GM11168 (cell line): ENCODE measurements around the gene GKN2.
"Not testable (repeated sequence)": the region's sequence is repeated elsewhere in the genome, so short reads cannot be mapped to it uniquely, and the experiment has no call there.

Source experiments
- in situ Hi-C: fragments of 300-500 bp; cut with MboI; formaldehyde crosslinking; loops from one replicate; pipeline ENCODE4 v1.12.0; 2022; ENCODE audit warnings: low sequenced_read_pairs; ENCODE audit not compliant: unreplicated experiment

Gene GKN2

DNA sequence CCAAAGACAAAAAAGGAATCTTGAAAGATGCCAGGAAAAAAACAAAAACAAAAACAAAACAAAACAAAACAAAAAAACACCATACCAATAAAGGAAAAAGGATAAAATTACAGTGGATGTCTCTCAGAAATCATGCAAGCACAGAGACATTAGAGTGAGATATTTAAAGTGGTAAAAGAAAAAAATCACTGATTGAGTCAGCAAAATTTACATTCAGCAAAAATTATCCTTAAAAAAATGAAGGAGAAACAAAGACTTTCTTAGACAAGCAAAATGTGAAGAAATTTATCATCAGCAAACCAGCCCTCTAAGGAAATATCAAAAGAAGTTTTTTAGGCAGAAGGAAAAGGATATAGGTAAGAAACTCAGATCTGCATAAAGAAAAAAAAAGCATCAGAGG, 11.6 kb upstream of the GKN2 start:
- in situ Hi-C loops, result no loop called here

DNA sequence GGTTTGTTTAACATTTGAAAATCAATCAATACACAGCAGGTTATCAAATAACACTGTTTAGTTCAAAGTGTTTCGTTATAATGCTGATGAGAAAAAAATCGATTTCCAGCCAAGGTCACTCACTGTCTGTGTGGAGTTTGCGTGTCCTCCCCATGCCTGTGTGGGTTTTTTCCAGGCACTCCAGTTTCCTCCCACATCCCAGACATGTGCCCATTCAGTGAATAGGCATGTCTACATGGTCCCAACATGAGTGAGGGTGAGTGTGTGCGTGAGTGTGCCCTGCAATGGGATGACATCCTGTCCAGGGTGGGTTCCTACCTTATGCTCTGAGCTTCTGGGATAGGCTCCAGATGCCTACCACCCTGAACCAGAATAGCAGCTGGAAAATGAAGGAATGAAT, 8.7 kb upstream of the GKN2 start:
- in situ Hi-C loops, result no loop called here

DNA sequence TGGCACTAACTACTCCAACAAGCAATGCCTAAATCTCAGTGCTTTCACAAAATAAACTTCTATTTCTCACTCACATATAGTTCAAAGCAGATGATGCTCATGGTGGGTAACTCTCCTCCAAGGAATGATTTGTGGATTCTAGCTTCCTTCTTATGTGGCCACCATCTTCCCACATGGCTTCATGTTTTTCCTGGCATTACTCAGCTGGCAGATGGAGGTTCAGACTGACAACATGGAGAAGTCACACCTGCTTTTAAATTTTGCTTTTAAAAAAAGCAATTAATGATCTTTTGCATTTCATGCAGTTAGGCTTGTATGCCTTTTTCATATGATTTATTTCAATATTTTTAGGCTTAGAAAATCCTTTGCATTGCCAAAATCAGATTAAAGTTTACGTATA, 6.3 kb upstream of the GKN2 start:
- in situ Hi-C loops, result no loop called here

DNA sequence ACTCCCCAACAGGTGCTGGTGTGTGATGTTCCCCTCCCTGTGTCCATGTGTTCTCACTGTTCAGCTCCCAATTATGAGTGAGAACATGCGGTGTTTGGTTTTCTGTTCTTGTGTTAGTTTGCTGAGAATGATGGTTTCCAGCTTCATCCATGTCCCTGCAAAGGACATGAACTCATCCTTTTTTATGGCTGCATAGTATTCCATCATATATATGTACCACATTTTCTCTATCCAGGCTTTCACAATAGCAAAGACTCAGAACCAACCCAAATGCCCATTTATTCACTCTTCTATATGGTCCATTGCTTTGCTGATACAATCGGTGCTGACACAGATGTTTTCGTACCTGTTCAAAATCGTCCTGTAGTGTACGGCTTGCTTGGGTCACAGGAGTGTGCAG, 2.7 kb upstream of the GKN2 start:
- in situ Hi-C loops, result not testable (repeated sequence)

DNA sequence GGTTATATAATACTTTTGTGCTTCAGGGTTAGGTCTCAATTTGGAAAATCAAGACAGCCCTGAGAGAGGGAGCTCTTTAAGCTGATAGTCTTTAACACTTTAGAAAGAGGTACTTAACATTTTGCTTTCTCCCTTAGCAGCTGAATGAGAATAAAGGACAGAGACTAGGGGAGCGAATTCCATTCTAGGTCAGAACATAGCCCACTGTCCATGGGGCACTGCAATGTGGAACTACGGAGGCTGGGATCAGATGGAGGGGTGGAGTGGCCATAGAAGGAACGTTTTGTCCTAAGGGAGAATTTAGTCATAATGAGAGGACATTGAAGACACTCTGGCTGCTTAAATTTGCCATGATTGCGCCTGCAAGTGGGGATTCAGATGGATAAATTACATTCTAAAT, 794 bp downstream of the GKN2 start:
- in situ Hi-C loops, result no loop called here

DNA sequence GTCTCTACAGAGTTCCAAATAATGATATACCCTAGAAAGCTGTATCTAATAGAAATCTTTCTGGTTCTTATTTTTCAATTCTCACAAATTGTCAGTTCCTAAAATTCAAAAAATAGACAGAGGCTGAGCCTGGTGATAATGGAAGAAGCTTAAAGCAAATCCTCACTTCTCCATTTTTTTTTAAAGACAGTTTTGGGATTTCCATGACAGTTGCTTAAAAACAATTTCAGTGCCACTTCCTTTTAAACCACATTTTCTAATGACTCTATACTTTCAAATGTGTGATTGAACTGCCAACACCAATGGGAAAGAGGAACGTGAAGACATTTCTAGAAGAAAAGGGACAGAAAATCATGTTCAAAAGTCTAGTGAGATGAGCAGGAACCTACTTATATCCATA, 4.0 kb downstream of the GKN2 start:
- in situ Hi-C loops, result no loop called here

DNA sequence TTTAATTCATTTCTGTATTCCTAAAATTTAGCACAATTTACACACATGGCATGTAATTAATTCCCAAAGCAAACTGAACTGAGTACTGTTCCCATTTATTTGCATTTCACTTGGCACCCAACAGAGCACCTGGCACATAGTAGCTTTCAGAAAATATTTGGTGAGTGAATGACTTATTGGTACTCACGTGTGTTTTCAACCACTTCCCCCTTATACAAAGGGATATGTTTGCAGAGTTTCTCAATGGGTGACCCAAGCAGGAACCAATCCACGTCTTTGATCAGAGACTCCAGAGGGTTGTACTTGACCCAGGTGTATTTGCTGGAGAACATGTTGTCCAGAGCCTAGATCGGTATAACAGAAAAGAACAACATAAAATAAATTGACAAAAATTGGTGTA, 6.6 kb downstream of the GKN2 start:
- in situ Hi-C loops, result no loop called here

DNA sequence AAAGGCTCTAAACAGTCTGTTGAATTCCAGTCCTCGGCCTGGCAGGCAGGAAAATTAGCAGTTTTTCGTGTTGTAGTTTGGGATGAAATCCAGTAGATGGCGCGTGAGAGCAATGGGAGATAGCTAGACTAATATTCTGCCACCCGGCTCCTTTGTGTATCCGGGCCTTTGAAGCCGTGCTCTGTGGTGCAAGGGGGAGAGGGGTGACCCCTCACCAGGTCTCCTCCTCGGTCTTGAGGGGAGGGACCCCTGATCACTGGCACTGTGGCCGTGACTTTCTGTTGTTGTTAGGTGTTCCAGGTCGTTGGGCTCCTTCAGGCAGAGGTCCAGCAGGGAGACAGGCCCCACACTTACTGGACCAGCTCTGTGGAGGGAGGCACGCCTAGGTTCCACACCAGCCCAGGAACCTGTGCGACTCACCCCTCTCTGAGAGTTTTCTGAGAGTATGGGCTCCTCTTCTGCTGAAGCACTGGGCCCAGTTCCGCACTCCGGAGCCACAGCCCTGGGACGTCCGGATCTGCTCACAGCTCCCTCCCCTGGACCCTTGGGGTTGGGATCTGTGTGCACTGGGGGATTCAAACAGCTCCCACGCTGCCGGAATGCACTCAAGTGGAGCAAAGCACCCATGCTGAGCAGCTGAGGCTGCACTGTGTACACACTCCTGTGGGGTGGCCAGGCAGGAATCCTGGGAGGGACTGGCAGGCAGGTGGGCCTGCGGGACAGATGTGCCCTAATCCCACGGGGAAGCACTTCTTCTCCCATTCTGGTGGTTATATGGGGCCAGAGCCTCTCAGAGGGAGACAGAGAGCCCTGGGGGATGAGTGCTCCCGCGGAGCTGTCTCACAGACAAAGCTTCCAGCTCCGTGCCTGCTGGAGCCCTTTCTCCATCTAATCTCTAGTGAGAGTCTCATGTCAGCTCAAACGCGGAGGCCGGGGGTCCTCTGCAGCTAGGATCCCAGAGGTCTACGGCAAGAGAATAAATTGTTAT, 8.8 kb downstream of the GKN2 start:
- in situ Hi-C loops, result no loop called here

DNA sequence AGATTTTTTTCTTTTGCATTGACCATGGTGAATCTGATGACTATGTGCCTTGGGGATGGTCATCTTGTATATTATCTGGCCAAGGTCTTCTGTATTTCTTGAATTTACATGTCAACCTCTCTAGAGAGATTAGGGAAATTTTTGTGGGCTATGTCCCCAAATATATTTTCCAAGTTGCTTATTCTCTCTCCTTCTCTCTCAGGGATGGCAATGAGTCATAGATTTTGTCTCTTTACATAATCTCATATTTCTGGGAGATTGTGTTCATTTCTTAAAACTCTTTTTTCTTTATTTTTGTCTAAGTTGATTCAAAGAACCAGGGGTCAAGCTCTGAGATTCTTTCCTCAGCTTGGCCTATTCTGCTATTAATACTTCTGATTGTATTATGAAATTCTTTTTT, 9.9 kb downstream of the GKN2 start:
- in situ Hi-C loops, result no loop called here

DNA sequence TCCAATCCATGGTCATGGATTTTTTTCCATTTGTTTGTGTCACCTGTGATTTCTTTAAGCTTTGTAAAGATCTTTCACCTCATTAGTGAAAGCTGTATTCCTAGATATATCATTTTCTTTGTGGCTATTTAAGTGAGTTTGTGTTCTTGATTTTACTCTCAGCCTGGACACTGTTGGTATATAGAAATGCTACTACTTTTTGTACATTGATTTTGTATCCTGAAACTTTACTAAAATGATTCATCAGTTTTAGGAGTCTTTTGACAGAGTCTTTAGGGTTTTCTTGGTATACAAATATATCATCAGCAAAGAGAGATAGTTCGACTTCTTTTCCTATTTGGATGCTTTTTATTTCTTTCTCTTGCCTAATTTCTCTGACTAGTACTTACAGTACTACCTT, 12.3 kb downstream of the GKN2 start:
- in situ Hi-C loops, result no loop called here

DNA sequence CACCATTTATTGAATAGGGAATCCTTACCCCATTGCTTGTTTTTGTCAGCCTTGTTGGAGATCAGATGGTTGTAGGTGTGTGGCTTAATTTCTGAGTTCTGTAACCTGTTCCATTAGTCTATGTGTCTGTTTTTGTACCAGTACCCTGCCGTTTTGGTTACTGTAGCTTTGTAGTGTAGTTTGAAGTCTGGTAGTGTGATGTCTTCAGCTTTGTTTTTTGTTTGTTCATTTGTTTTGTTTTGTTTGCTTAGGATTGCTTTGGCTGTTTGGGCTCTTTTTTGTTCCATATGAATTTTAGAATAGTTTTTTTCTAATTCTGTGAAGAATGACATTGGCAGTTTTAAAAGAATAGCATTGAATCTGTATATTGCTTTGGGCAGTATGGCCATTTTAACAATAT, 12.7 kb downstream of the GKN2 start:
- in situ Hi-C loops, result no loop called here

DNA sequence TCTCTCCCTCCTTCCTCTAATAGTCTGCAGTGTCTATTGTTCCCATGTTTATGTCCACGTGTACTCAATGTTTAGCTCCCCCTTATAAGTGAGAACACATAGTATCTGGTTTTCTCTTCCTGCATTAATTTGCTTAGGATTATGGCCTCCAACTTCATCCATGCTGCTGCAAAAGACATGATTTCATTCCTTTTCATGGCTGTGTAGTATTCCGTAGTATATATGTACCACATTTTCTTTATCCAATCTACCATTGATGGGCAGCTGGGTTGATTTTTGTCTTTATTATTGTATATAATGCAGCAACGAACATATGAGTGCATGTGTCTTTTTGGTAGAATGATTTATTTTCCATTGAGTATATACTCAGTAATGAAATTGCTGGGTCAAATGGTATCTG, 13.8 kb downstream of the GKN2 start:
- in situ Hi-C loops, result no loop called here

DNA sequence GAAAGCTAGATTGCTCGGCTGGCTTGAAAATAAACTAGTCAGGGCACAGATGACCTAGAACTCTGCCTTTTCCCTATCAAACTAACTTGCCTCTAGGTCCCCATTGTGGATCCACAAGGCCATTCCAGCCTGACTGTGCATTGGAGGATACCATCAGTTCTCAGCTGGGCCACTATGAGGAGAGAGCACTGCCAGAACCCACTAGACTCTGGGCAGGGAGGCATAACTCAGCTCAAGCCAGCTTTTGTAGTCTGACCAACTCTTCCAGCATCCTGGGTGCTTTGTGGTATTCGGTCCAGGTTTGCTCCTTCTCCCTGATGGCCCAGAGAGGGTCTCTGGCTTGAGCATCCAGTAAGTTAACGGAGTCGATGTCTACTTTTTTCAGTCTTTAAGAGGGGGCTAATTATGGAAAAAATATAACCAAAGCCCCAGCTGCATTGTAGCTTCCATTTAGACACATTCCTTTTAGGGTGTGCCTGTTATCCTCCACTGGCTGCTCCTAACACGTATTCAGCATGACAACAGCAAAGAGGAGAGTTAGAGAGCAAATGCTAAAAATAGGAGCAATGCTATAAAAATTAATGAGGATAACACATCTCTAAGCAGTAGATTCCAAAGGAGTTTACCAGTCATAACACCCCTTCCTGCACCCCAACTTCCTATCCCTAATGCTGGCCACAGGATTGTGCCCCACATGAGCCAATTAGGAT, 15.2 kb downstream of the GKN2 start:
- in situ Hi-C loops, result no loop called here

DNA sequence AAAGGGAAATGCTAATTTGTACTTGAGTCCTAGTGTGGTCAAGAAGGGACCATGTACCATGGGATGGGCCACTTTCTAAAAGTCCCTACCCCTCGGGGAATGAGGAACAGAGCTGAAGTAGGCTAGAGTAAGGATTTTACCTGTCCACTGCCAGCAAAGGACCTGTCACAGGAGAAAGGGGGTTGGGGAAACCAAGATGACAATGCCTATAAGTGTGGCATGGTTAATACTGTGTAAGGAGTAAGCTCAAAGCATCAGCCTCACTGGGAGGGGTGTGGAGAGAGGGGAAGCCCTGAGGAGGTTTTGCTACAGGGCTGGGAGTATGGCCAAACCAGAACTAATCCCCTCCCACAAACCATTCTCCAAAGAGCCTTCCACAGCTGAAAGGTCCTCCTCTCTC, 15.8 kb downstream of the GKN2 start:
- in situ Hi-C loops, result no loop called here

DNA sequence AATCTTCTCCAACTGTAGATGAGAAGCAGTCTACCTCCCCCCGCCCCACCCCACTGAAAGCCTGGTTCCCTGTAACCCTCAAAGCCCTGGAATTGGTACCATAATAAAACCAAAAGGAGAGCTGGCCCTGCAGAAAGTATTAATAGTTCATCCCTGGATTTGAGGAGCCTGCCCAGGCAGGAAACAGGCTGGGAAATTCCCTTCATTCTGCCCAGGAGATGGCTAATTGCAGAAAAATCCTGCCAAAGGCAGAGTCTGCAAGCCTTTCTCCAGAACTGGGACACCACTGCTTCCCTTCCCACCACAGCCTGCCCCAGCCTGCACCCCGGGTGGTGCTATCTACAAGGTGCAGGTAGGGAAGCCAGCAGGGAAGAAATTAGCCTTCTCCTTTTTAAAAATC, 16.3 kb downstream of the GKN2 start:
- in situ Hi-C loops, result no loop called here

DNA sequence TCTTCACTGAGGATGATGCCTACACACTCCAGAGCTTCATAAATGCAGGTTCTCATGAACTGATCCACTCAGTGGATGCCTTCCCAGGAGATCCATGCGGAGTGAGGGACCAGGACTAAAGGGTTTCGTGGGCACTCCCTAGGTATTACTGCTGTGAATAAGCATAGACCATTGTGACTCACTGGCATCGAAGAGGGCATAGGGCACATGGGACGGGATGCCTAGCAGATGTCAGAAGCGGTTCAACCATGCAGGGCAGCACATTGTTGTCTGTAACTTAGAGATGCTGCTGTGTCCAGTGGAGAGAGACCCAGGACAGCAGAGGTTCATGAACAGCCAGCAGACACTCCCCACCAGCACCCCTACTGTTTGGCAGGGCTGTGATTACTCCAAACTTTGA, 17.2 kb downstream of the GKN2 start:
- in situ Hi-C loops, result no loop called here

DNA sequence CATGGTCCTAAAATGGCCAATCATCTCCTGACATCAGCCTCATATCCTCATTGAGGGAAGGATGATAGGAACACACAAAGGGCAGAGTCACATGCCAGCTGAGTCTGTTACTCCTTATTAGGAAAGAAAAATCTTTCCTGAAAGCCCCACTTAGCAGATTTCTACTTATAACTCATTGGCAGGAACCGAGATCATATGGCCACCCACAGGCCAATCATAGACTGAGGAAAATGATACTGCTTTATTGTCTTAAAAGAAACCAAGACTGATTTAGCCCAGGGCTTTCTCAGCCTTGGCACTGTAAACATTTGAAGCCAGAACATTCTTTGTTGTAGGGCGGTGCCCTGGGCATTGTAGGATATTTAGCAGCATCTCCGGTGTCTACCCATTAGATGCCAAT, 18.7 kb downstream of the GKN2 start:
- in situ Hi-C loops, result no loop called here

DNA sequence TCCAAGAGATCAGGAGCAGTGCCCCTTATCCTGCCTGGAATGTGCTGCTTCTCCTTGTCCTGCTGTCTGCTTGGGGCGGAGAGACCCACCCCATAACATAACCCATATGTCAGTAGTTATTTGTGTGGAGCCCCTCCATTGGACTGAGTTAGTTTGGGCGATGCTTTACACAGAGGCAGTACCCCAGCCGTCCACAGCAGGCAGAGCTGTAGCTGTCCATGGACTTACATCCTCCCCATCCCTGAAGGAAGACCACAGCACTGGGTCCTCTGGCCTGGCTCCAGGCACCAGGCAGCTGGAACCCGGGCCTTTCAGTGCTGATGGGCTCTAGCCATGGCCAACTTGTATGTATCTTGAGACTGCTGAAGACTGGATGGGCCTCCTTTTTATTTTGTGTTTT, 20.3 kb downstream of the GKN2 start:
- in situ Hi-C loops, result no loop called here

DNA sequence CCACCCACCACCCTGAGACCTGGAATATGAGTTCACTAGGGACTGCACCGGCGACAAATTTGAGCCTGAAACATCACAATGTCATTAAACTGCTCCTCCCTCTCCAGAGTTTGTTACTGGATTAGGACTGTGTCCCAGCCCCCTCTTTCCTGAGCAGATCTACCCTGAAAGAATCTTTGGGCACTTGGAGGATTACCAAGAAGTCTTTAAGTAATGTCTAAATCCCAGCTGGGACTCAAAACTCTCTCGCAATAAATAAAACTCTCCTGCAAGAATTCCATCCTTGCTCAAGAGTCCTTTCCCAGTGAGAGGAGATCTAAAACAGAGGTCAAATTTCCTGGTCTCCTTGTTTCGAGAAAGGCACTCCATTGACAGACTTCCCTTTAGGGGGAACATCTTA, 20.9 kb downstream of the GKN2 start:
- in situ Hi-C loops, result no loop called here

DNA sequence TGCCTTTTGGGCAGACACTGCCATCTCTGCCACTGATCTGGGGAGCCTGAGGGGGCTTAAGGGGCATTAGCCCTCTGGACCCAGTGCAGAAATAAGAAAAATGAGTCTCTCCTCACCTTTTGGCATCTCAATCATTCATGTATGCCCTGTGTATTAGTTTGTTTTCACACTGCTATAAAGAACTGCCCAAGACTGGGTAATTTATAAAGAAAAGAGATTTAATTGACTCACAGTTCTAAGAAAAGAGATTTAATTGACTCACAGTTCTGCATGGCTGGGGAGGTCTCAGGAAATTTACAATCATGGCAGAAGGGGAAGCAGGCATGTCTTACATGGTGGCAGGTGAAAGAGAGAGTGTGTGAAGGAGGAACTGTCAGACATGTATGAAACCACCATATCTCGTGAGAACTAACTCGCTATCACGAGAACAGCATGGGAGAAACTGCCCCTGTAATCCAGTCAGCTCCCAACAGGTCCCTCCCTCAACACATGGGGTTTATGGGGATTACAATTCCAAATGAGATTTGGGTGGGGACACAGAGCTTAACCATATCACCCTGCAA, 21.5 kb downstream of the GKN2 start:
- in situ Hi-C loops, result no loop called here

DNA sequence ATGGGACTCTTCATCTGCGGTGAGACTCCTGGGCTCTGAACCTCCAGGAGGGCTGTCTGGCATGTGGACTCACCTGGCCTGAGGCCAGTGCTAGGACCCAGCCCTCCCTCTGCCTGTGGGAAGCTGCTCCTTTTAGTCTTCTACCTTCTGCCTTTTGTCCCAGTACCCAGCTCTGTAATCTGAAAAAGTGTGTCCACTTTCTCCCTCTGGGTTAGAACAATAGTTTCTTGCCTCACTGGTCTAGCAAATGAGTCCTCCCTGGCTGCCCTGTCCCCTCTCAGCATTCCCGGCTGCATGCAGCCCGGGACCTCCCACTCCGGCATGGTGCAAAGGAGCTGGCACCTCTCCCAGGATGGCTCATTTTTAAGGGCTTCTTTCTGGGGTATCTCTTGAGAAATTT, 25.9 kb downstream of the GKN2 start:
- in situ Hi-C loops, result no loop called here
